Measurements from ENCODE around the gene SLC12A4.

- TF ChIP-seq CTCF (IDR thresholded peaks at IDR 0.05) (peak in 1 of 6 experiments; percentile 9), POLR2A (IDR thresholded peaks at IDR 0.05) (no peak)
Observed at GRCh38 chr16:67926181-67926750, 42.2 kb downstream of the SLC12A4 start.
